H9 (cell line): Measurements from ENCODE around the gene KANSL1. TPM values are rescaled to one million over a fixed set of nuclear protein-coding genes. Genes with fewer than 3 reads are reported as not detected.

Experiments used
- DNase-seq: peaks from one replicate; pipeline ENCODE4 v3.0.0-alpha.2; 2017
- H2AFZ ChIP-seq: one replicate; pipeline ENCODE4 v1.6.1; 2013; ENCODE audit warnings: mild to moderate bottlenecking, low read length, control low read depth, moderate library complexity
- H2AK5ac ChIP-seq: 2 replicates; pipeline ENCODE4 v1.6.1; 2013; ENCODE audit warnings: low read length, control low read depth, mixed read lengths; ENCODE audit not compliant: insufficient read length
- H2BK120ac ChIP-seq: one replicate; pipeline ENCODE4 v1.6.1; 2013; ENCODE audit warnings: low read depth, mild to moderate bottlenecking, low read length, control low read depth, inconsistent platforms; ENCODE audit not compliant: poor library complexity, severe bottlenecking
- H2BK12ac ChIP-seq: 2 replicates; pipeline ENCODE4 v1.6.1; 2013; ENCODE audit warnings: low read length, control low read depth, mixed read lengths, low read depth; ENCODE audit not compliant: insufficient read length
- H2BK15ac ChIP-seq: 2 replicates; pipeline ENCODE4 v1.6.1; 2013; ENCODE audit warnings: low read depth, low read length, control low read depth
- H2BK20ac ChIP-seq: one replicate; pipeline ENCODE4 v1.6.1; 2013; ENCODE audit warnings: low read depth, mild to moderate bottlenecking, low read length, control low read depth, inconsistent platforms; ENCODE audit not compliant: poor library complexity, severe bottlenecking
- H2BK5ac ChIP-seq: 2 replicates; pipeline ENCODE4 v1.6.1; 2013; ENCODE audit warnings: low read length, control low read depth, mixed read lengths; ENCODE audit not compliant: insufficient read length
- H3K14ac ChIP-seq: 2 replicates; pipeline ENCODE4 v1.6.1; 2013; ENCODE audit warnings: low read length, control low read depth; ENCODE audit not compliant: insufficient read depth
- H3K18ac ChIP-seq: 2 replicates; pipeline ENCODE4 v1.6.1; 2013; ENCODE audit warnings: low read depth, mild to moderate bottlenecking, mixed read lengths, low read length, control low read depth; ENCODE audit not compliant: insufficient read length
- H3K23ac ChIP-seq: 2 replicates; pipeline ENCODE4 v1.6.1; 2013; ENCODE audit warnings: low read length, control low read depth, mixed read lengths, low read depth; ENCODE audit not compliant: insufficient read length
- H3K23me2 ChIP-seq: 2 replicates; pipeline ENCODE4 v1.6.1; 2013; ENCODE audit warnings: low read depth, mild to moderate bottlenecking, mixed read lengths, low read length, control low read depth; ENCODE audit not compliant: insufficient read length, poor library complexity, severe bottlenecking
- H3K27ac ChIP-seq: 2 replicates; pipeline ENCODE4 v1.5.1; 2013; ENCODE audit warnings: low read length, control low read depth, mixed read lengths, low read depth; ENCODE audit not compliant: insufficient read length
- H3K27me3 ChIP-seq: 2 replicates; pipeline ENCODE4 v1.6.1; 2013; ENCODE audit warnings: low read length, control low read depth, inconsistent platforms; ENCODE audit not compliant: insufficient read depth
- H3K4ac ChIP-seq: 2 replicates; pipeline ENCODE4 v1.6.1; 2013; ENCODE audit warnings: low read depth, mild to moderate bottlenecking, control low read depth, inconsistent platforms, low read length, moderate library complexity
- H3K4me1 ChIP-seq: 2 replicates; pipeline ENCODE4 v1.6.1; 2013; ENCODE audit warnings: low read length, control low read depth, inconsistent platforms; ENCODE audit not compliant: insufficient read depth
- H3K4me2 ChIP-seq: 2 replicates; pipeline ENCODE4 v1.6.1; 2013; ENCODE audit warnings: low read length, control low read depth, mixed read lengths; ENCODE audit not compliant: insufficient read length, insufficient read depth
- H3K56ac ChIP-seq: 2 replicates; pipeline ENCODE4 v1.6.1; 2013; ENCODE audit warnings: low read depth, mild to moderate bottlenecking, mixed read lengths, low read length, control low read depth; ENCODE audit not compliant: insufficient read length
- H3K79me1 ChIP-seq: 2 replicates; pipeline ENCODE4 v1.6.1; 2013; ENCODE audit warnings: low read depth, mild to moderate bottlenecking, moderate library complexity, low read length, control low read depth, inconsistent platforms; ENCODE audit not compliant: insufficient read depth, poor library complexity, severe bottlenecking
- H3K79me2 ChIP-seq: 2 replicates; pipeline ENCODE4 v1.6.1; 2013; ENCODE audit warnings: low read length, control low read depth, inconsistent platforms; ENCODE audit not compliant: insufficient read depth
- H3K9ac ChIP-seq: 2 replicates; pipeline ENCODE4 v1.6.1; 2013; ENCODE audit warnings: low read length, control low read depth, mixed read lengths; ENCODE audit not compliant: insufficient read length; ENCODE audit errors: extremely low read depth
- H3K9me3 ChIP-seq: one replicate; pipeline ENCODE4 v1.6.1; 2013; ENCODE audit warnings: low read depth, low read length, inconsistent platforms; ENCODE audit not compliant: control insufficient read depth
- H3T11ph ChIP-seq: one replicate; pipeline ENCODE4 v1.6.1; 2013; ENCODE audit warnings: mild to moderate bottlenecking, low read length, control low read depth, inconsistent platforms
- H4K20me1 ChIP-seq: one replicate; pipeline ENCODE4 v1.6.1; 2013; ENCODE audit not compliant: control insufficient read depth, insufficient read length, insufficient read depth
- H4K5ac ChIP-seq: 2 replicates; pipeline ENCODE4 v1.6.1; 2013; ENCODE audit warnings: low read depth, mild to moderate bottlenecking, mixed read lengths, low read length, control low read depth; ENCODE audit not compliant: insufficient read length
- H4K8ac ChIP-seq: replicated peaks from 2 replicates; pipeline ENCODE4 v1.6.1; 2013; ENCODE audit warnings: low read length, control low read depth, mixed read lengths, low read depth; ENCODE audit not compliant: insufficient read length
- H4K91ac ChIP-seq: 2 replicates; pipeline ENCODE4 v1.6.1; 2013; ENCODE audit warnings: low read depth, mild to moderate bottlenecking, moderate library complexity, mixed read lengths, low read length, control low read depth; ENCODE audit not compliant: insufficient read length
- H3K27ac Mint-ChIP-seq, 3 experiments: 2 replicates in 2 of 3; 3 replicates in 1 of 3; pipeline ENCODE4 v1.8.0; 2020 to 2021; ENCODE audit warnings: mixed read lengths in 3 of 3, mild to moderate bottlenecking in 1 of 3, moderate library complexity in 1 of 3
- H3K27me3 Mint-ChIP-seq: 2 replicates; pipeline ENCODE4 v1.8.0; 2021; ENCODE audit warnings: low read depth, mild to moderate bottlenecking, moderate library complexity, mixed read lengths
- H3K36me3 Mint-ChIP-seq, 3 experiments: 2 replicates in 2 of 3; 3 replicates in 1 of 3; pipeline ENCODE4 v1.8.0; 2020 to 2021; ENCODE audit warnings: low read depth in 3 of 3, mixed read lengths in 3 of 3; ENCODE audit not compliant: insufficient read depth in 1 of 3
- H3K4me1 Mint-ChIP-seq, 2 experiments: 2 replicates each; pipeline ENCODE4 v1.8.0; 2020; ENCODE audit warnings: mixed read lengths in 2 of 2
- H3K4me3 Mint-ChIP-seq, 2 experiments: 2 replicates in 1 of 2; 3 replicates in 1 of 2; pipeline ENCODE4 v1.8.0; 2020 to 2021; ENCODE audit warnings: mild to moderate bottlenecking in 2 of 2, mixed read lengths in 2 of 2, moderate library complexity in 1 of 2
- H3K9me3 Mint-ChIP-seq, 2 experiments: 2 replicates in 1 of 2; 3 replicates in 1 of 2; pipeline ENCODE4 v1.8.0; 2020; ENCODE audit warnings: mild to moderate bottlenecking in 2 of 2, mixed read lengths in 2 of 2, moderate library complexity in 1 of 2
- WGBS: extraction: QIAGEN DNeasy Blood & Tissue Kit; methylation state at CpG from one replicate; pipeline ENCODE4 v1.1.7; 2013; ENCODE audit warnings: missing lambda C conversion rate, low lambda C conversion rate, mixed read lengths; ENCODE audit not compliant: insufficient read length; ENCODE audit errors: extremely low coverage; 5-methylcytosine and 5-hydroxymethylcytosine counted together
- total RNA-seq: library from RNA; stranded (reverse); gene quantifications from 2 replicates; pipeline ENCODE4 v1.2.1, GENCODE V29; 2021
- TF ChIP-seq, protein P1 (sequence below): fragments of 200-600 bp; sonication (generic); conservative IDR thresholded peaks from 3 replicates; pipeline ENCODE4 v1.8.0; 2021; ENCODE audit warnings: antibody characterized with exemption, mild to moderate bottlenecking

Gene KANSL1
- total RNA-seq, 1 experiment from 2014 or later = 114 TPM

DNA sequence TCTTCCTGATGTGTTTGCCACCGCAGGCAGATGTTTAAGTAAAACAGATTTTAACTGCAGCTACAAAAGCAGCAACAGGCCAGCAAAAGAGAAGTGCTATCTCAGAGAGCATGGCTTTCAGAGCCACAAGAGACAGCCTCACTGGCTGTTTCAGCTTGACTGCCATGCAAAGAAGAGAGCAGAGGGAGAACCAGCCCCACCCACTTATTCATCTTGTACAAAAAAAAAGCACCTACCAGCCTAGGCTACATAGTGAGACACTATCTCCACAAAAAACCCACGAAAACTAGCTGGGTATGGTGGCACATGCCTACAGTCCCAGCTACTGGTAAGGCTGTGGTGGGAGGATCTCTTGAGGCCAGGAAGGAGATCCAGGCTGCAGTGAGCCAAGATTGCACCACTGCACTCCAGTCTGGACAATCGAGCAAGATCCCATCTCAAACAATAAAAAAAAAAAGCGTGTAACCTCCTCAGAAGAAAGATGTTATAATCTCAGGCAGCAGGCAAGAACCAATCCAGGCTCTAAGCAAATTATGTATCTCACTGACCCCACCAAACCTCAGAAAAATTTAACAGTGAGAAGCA, 164.2 kb downstream of the KANSL1 start:
- no peaks in the 10 kb centered on the region for H3K9me3 Mint-ChIP-seq
- Histone ChIP-seq H4K20me1 (no peaks in the 10 kb centered on the region), H2BK20ac (no peak overlapping the region), H2BK120ac (no peak overlapping the region), H2BK15ac (no peak overlapping the region), H3K4ac (no peak overlapping the region), H2BK5ac (no peak overlapping the region), H3K79me1 (no peaks in the 10 kb centered on the region), H3K56ac (no peak overlapping the region), H3K4me2 (no peak overlapping the region), H2AK5ac (no peak overlapping the region), H3K79me2 (no peaks in the 10 kb centered on the region), H3K23ac (no peak overlapping the region), H2AFZ (no peak overlapping the region), H4K5ac (no peak overlapping the region), H3K14ac (no peak overlapping the region), H3K9me3 (no peaks in the 10 kb centered on the region), H2BK12ac (no peak overlapping the region), H3K27me3 (no peaks in the 10 kb centered on the region), H4K8ac (no peak overlapping the region), H3K4me1 (peaks cover 2% of the 10 kb centered on the region; the same call in 1 of the 2 replicates), H4K91ac (no peak overlapping the region), H3T11ph (no peak overlapping the region), H3K23me2 (no peaks in the 10 kb centered on the region), H3K27ac (no peak overlapping the region), H3K9ac (no peak overlapping the region), H3K18ac (no peak overlapping the region)
- H3K4me1 Mint-ChIP-seq = peaks cover 34 to 43% of the 10 kb centered on the region in 2 experiments
- H3K4me3 Mint-ChIP-seq = no peak overlapping the region
- DNase-seq = no peak
- TF ChIP-seq, protein P1, sequence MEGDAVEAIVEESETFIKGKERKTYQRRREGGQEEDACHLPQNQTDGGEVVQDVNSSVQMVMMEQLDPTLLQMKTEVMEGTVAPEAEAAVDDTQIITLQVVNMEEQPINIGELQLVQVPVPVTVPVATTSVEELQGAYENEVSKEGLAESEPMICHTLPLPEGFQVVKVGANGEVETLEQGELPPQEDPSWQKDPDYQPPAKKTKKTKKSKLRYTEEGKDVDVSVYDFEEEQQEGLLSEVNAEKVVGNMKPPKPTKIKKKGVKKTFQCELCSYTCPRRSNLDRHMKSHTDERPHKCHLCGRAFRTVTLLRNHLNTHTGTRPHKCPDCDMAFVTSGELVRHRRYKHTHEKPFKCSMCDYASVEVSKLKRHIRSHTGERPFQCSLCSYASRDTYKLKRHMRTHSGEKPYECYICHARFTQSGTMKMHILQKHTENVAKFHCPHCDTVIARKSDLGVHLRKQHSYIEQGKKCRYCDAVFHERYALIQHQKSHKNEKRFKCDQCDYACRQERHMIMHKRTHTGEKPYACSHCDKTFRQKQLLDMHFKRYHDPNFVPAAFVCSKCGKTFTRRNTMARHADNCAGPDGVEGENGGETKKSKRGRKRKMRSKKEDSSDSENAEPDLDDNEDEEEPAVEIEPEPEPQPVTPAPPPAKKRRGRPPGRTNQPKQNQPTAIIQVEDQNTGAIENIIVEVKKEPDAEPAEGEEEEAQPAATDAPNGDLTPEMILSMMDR = no peak
- WGBS = no CpG with 5 or more reads among the region's 4 CpGs
- peak overlapping the region in 1 of 3 experiments; percentile 66; a peak in 2 of 7 replicates for H3K27ac Mint-ChIP-seq
- H3K36me3 Mint-ChIP-seq = peaks cover 30 to 67% (median 57%) of the 10 kb centered on the region in 3 experiments
- H3K27me3 Mint-ChIP-seq = no peaks in the 10 kb centered on the region
